ENCODE data around the gene TCEA3. TPM values are rescaled to one million over a fixed set of nuclear protein-coding genes. Genes with fewer than 3 reads are reported as not detected.

TCEA3 gene
- total and polyA plus RNA-seq, 3 experiments from 2014 or later, result 1.4 to 11.1 (median 1.7) TPM

DNA sequence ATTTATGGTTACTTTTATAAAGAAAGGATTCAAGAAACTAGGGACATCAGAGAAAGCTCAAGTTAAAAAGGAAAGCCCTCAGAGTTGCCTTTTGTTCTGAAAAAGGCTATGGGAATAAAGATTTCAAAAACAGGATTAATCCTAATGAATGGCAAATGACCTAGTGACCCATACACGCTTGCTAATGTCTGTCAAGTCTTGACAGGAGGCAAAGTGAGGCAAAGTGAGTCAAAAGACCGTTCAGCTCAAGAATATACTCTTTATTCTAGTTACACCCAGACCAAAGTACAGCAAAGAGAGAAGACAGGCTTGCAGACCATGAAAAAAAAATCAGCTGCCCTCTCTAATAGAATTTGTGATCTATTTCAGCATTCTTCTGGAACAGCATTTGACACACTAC is 58.4 kb downstream of the TCEA3 start:
- Histone ChIP-seq H3K36me3 (ENCODE audit: insufficient read depth, low read length) (peaks cover 12% of the 10 kb centered on the region), H3K4me1 (ENCODE audit: insufficient read depth, low read length) (peaks cover 25% of the 10 kb centered on the region), H3K27ac (ENCODE audit: low read depth, low read length) (no peak overlapping the region), H3K9me3 (ENCODE audit: low read length) (peaks cover 19% of the 10 kb centered on the region), H3K4me3 (ENCODE audit: low read length) (no peak overlapping the region), H3K27me3 (ENCODE audit: insufficient read depth, low read length, poor library complexity, severe bottlenecking) (no peaks in the 10 kb centered on the region)
- Mint-ChIP-seq H3K4me3 (peak overlapping the region in 6 of 7 donors; percentile 8 to 98 (median 60)), H3K27me3 (peaks cover 0 to 1% of the 10 kb centered on the region in 2 donors), H3K27ac (peak overlapping the region in 1 of 8 donors; percentile 91), H3K9me3 (peaks cover 14 to 31% (median 26%) of the 10 kb centered on the region in 5 donors), H3K4me1 (peaks cover 32 to 36% (median 36%) of the 10 kb centered on the region in 3 donors), H3K36me3 (peaks cover 17 to 52% (median 43%) of the 10 kb centered on the region in 3 donors)
- ChIA-PET CTCF (no interaction called here), POLR2A (interaction anchor here (0.6 to 1.2 kb wide), 2 partner anchors 19 to 22 kb away, joined by 5 to 8 read pairs; partner anchors contain the start of gene HNRNPR)
- DNase-seq, result no peak

DNA sequence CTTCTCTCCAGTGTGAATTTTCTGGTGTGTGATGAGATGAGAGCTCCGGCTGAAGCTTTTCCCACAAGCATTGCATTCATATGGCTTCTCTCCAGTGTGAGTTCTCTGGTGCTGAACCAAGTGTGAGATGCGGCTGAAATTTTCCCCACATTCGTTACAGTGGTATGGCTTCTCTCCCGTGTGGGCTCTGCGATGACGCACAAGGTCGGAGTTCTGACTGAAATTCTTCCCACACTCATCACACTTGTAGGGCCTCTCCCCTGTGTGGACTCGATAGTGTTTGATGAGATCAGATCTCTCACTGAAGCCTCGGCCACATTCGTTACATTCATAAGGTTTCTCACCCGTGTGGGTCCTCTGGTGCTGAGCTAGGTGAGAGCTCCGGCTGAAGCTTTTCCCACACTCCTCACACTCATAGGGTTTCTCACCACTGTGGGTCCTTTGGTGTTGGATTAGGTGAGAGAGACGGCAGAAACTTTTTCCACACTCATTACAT is 62.3 kb downstream of the TCEA3 start:
- Histone ChIP-seq H3K4me3 (ENCODE audit: low read length) (peak overlapping the region; percentile 1), H3K27me3 (ENCODE audit: insufficient read depth, low read length, poor library complexity, severe bottlenecking) (no peaks in the 10 kb centered on the region), H3K4me1 (ENCODE audit: insufficient read depth, low read length) (peaks cover 5% of the 10 kb centered on the region), H3K36me3 (ENCODE audit: insufficient read depth, low read length) (peaks cover 12% of the 10 kb centered on the region), H3K9me3 (ENCODE audit: low read length) (peaks cover 27% of the 10 kb centered on the region), H3K27ac (ENCODE audit: low read depth, low read length) (no peak overlapping the region)
- POLR2A ChIA-PET, result interaction anchor here (0.6 kb wide), 1 partner anchor 466 kb away, joined by 3 read pairs; no protein-coding TSS in a partner anchor
- DNase-seq, result no peak
- H3K9me3 Mint-ChIP-seq, result peaks cover 29 to 49% (median 46%) of the 10 kb centered on the region in 5 donors
- CTCF ChIA-PET, result interaction anchor here (1.1 to 1.4 kb wide), 2 partner anchors 14 to 18 kb away, joined by 3 read pairs; partner anchors contain the start of gene HNRNPR
- peaks cover 14 to 16% (median 15%) of the 10 kb centered on the region in 3 donors for H3K4me1 Mint-ChIP-seq
- H3K4me3 Mint-ChIP-seq, result peak overlapping the region in 1 of 7 donors; percentile 40
- H3K36me3 Mint-ChIP-seq, result peaks cover 30 to 77% (median 56%) of the 10 kb centered on the region in 3 donors
- no peaks in the 10 kb centered on the region for H3K27me3 Mint-ChIP-seq
- no peak overlapping the region for H3K27ac Mint-ChIP-seq

DNA sequence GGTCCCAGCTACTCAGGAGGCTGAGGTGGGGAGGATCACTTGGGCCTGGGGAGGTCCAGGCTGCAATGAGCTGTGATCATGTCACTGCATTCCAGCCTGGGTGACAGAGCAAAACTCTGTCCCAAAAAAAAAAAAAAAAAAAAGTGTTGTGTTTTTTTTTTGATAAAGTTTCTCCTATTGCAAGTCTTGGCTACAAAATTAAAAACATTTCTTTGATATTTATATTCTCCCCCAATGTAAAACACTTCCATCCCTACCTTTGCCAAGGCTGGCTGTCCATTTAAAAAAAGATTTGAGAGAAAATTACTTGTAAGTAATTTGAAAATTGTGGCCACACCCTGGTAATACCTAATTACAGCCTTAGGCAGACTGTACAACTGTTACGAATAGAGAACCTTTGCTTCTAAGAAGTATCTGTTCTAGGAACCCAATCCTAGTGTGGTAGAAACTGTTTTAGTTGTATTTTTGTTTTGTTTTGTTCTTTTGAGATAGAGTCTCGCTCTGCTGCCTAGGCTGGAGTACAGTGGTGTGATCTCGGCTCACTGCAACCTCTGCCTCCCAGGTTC is 66.2 kb downstream of the TCEA3 start:
- no peak overlapping the region for H3K27ac Mint-ChIP-seq
- peaks cover 3 to 5% (median 4%) of the 10 kb centered on the region in 3 donors for H3K4me1 Mint-ChIP-seq
- Histone ChIP-seq H3K27ac (ENCODE audit: low read depth, low read length) (no peak overlapping the region), H3K4me1 (ENCODE audit: insufficient read depth, low read length) (no peaks in the 10 kb centered on the region), H3K9me3 (ENCODE audit: low read length) (peaks cover 25% of the 10 kb centered on the region), H3K27me3 (ENCODE audit: insufficient read depth, low read length, poor library complexity, severe bottlenecking) (no peaks in the 10 kb centered on the region), H3K4me3 (ENCODE audit: low read length) (no peak overlapping the region), H3K36me3 (ENCODE audit: insufficient read depth, low read length) (peaks cover 12% of the 10 kb centered on the region)
- CTCF ChIA-PET, result no interaction called here
- no peak overlapping the region for H3K4me3 Mint-ChIP-seq
- DNase-seq, result no peak
- no peaks in the 10 kb centered on the region for H3K27me3 Mint-ChIP-seq
- peaks cover 27 to 55% (median 38%) of the 10 kb centered on the region in 3 donors for H3K36me3 Mint-ChIP-seq
- POLR2A ChIA-PET, result interaction anchor here (0.5 kb wide), 1 partner anchor 96 kb away, joined by 4 read pairs; no protein-coding TSS in a partner anchor
- peaks cover 29 to 45% (median 44%) of the 10 kb centered on the region in 5 donors for H3K9me3 Mint-ChIP-seq

DNA sequence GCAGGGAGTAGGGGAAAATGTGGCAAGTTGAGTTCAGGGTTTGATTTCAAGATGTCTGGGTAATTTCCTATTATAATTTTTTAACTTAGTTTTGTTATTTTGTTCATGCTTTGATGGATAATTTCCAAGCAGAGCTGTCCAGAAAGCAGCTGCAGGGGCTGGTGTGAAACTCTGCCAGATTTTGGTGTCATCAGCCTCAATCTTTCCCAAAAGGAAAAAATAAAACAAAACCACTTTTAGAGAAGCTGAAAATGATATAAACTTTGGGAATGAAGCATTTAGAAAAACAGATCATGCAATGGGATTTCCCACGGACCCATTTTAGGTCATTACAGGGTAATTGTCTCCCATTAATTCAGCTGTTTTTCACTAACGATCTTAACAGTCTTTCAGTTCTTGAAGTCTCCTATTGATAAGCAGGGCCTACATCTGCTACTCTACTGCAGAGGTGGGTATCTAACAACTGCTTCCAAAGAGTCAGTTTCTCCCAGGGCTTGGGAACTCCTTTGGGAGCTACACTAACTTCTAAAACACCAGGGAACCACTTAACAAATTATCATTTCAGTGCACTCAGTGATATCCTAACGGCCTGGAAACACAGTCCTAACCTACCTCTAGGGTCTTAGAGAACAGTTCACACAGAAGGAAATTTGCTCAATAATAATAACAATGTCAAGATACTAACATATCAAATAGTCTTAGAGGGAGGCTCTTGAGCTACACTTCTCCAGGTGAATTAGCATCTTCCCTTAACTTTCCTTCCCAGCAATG is 67.2 kb downstream of the TCEA3 start:
- ChIA-PET POLR2A (interaction anchor here (0.5 kb wide), 1 partner anchor 97 kb away, joined by 4 read pairs; no protein-coding TSS in a partner anchor), CTCF (no interaction called here)
- no peak overlapping the region for H3K27ac ChIP-seq (ENCODE audit: low read depth, low read length)
- H3K4me1 ChIP-seq (ENCODE audit: insufficient read depth, low read length), result no peaks in the 10 kb centered on the region
- peaks cover 22 to 34% (median 33%) of the 10 kb centered on the region in 5 donors for H3K9me3 Mint-ChIP-seq
- H3K27me3 ChIP-seq (ENCODE audit: insufficient read depth, low read length, poor library complexity, severe bottlenecking), result no peaks in the 10 kb centered on the region
- no peak for DNase-seq
- peaks cover 20 to 45% (median 30%) of the 10 kb centered on the region in 3 donors for H3K36me3 Mint-ChIP-seq
- no peak overlapping the region for H3K4me3 Mint-ChIP-seq
- no peak overlapping the region for H3K27ac Mint-ChIP-seq
- no peaks in the 10 kb centered on the region for H3K27me3 Mint-ChIP-seq
- peaks cover 5% of the 10 kb centered on the region for H3K36me3 ChIP-seq (ENCODE audit: insufficient read depth, low read length)
- H3K4me1 Mint-ChIP-seq, result peaks cover 3 to 5% (median 4%) of the 10 kb centered on the region in 3 donors
- peaks cover 18% of the 10 kb centered on the region for H3K9me3 ChIP-seq (ENCODE audit: low read length)
- H3K4me3 ChIP-seq (ENCODE audit: low read length), result no peak overlapping the region

DNA sequence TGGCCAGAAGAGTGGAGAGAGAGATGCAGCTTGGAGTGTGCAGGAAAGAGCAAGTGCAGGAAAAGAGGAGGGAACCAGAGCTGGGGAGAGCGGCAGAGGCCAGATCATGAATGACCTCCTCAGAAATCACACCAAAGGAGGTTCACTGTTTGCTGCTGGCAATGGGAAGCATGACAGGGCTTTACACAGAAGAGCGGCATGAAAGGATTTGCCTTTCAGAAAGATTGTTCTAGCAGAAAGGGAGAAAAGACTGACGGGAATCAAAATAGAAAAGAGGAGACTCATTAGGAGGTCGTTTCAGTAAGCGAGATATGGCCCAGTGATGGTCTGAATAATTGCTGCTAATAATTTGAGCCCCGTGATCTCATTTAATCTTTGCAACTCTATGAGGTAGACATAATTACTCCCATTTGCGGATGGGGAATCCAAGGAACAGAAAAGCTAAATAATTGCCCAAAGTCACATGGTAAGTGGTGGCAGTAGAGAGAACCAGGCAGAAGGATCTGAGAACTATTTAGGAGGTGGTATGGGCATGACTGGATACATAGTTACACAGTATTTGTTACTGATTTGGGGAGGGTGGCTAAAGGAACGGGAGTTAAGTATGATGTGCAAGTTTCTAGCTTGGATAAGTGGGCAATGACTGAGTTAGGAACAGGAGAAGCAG is 67.9 kb downstream of the TCEA3 start:
- no peak overlapping the region for H3K4me3 Mint-ChIP-seq
- POLR2A ChIA-PET, result no interaction called here
- no peak for DNase-seq
- Histone ChIP-seq H3K9me3 (ENCODE audit: low read length) (peaks cover 12% of the 10 kb centered on the region), H3K4me1 (ENCODE audit: insufficient read depth, low read length) (no peaks in the 10 kb centered on the region), H3K4me3 (ENCODE audit: low read length) (no peak overlapping the region), H3K36me3 (ENCODE audit: insufficient read depth, low read length) (no peaks in the 10 kb centered on the region), H3K27ac (ENCODE audit: low read depth, low read length) (no peak overlapping the region), H3K27me3 (ENCODE audit: insufficient read depth, low read length, poor library complexity, severe bottlenecking) (no peaks in the 10 kb centered on the region)
- no peaks in the 10 kb centered on the region for H3K27me3 Mint-ChIP-seq
- peaks cover 3 to 5% (median 4%) of the 10 kb centered on the region in 3 donors for H3K4me1 Mint-ChIP-seq
- peaks cover 20 to 27% (median 26%) of the 10 kb centered on the region in 5 donors for H3K9me3 Mint-ChIP-seq
- H3K36me3 Mint-ChIP-seq, result peaks cover 17 to 38% (median 23%) of the 10 kb centered on the region in 3 donors
- peak overlapping the region in 1 of 8 donors; percentile 61 for H3K27ac Mint-ChIP-seq
- CTCF ChIA-PET, result no interaction called here

DNA sequence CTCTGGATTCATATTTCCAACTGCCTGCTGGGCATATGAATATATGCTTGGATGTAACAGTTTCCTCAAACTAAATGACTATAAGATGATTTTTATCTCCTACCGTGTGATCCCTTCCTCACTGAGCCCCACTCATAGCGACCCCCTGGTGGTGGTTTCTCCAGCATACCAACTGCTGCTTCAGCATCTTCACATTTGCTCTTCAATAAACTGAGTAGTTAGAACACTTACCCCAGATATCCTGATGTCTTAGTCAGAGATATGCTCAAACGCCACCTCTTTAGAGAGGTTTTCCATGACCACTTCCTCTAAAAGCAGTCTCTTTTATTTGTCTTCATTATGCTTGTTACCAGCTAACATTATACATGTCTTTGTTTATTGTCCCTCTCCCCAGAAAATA is 70.3 kb downstream of the TCEA3 start:
- Mint-ChIP-seq H3K27me3 (no peaks in the 10 kb centered on the region), H3K4me1 (peaks cover 3 to 5% (median 4%) of the 10 kb centered on the region in 3 donors), H3K36me3 (peaks cover 2 to 15% (median 3%) of the 10 kb centered on the region in 3 donors), H3K9me3 (peaks cover 0 to 5% (median 3%) of the 10 kb centered on the region in 5 donors), H3K27ac (no peak overlapping the region), H3K4me3 (no peak overlapping the region)
- H3K4me3 ChIP-seq (ENCODE audit: low read length), result no peak overlapping the region
- ChIA-PET CTCF (interaction anchor here (1.8 kb wide), 1 partner anchor 9 kb away, joined by 4 read pairs; no protein-coding TSS in a partner anchor), POLR2A (interaction anchor here (0.7 kb wide), 1 partner anchor 16 kb away, joined by 3 read pairs; the partner anchor contains the start of gene ZNF436)
- no peak for DNase-seq
- no peaks in the 10 kb centered on the region for H3K27me3 ChIP-seq (ENCODE audit: insufficient read depth, low read length, poor library complexity, severe bottlenecking)
- no peaks in the 10 kb centered on the region for H3K4me1 ChIP-seq (ENCODE audit: insufficient read depth, low read length)
- H3K27ac ChIP-seq (ENCODE audit: low read depth, low read length), result no peak overlapping the region
- H3K36me3 ChIP-seq (ENCODE audit: insufficient read depth, low read length), result no peaks in the 10 kb centered on the region
- H3K9me3 ChIP-seq (ENCODE audit: low read length), result no peaks in the 10 kb centered on the region

DNA sequence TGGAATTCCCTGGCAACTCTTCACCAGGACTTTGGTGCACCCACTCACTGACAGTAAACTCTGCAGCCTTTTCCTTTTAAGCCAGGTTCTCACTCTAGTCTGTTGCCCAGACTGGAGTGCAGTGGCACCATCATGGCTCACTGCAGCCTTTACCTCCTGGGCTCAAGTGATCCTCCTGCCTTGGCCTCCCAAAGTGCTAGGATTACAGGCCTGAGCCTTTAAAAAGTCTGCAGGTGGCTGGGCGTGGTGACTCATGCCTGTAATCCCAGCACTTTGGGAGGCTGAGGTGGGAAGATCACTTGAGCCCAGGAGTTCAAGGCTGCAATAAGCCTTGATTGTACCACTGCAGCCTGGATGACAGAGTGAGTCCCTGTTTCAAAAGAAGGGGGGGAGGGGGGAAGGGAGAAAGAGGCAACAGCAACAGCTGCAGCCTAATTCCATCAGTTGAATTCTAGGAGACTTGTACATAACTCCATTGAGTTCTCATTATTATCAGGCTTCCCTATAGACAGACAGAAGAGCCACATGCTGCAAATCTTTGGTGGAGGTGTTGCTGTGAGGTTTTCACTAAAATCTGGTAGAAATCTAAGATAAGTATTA is 72.4 kb downstream of the TCEA3 start:
- CTCF ChIA-PET, result no interaction called here
- H3K27ac ChIP-seq (ENCODE audit: low read depth, low read length), result no peak overlapping the region

More for the DNA sequence above, 72.4 kb downstream of the TCEA3 start:
- no peaks in the 10 kb centered on the region for H3K4me1 ChIP-seq (ENCODE audit: insufficient read depth, low read length)
- peaks cover 3 to 5% (median 4%) of the 10 kb centered on the region in 3 donors for H3K4me1 Mint-ChIP-seq
- DNase-seq, result no peak
- POLR2A ChIA-PET, result no interaction called here
- H3K27ac Mint-ChIP-seq, result no peak overlapping the region
- H3K36me3 Mint-ChIP-seq, result peaks cover 0 to 3% (median 0%) of the 10 kb centered on the region in 3 donors
- no peaks in the 10 kb centered on the region for H3K27me3 Mint-ChIP-seq
- H3K9me3 ChIP-seq (ENCODE audit: low read length), result no peaks in the 10 kb centered on the region
- no peaks in the 10 kb centered on the region for H3K27me3 ChIP-seq (ENCODE audit: insufficient read depth, low read length, poor library complexity, severe bottlenecking)
- H3K9me3 Mint-ChIP-seq, result peaks cover 0 to 3% (median 0%) of the 10 kb centered on the region in 5 donors
- H3K36me3 ChIP-seq (ENCODE audit: insufficient read depth, low read length), result no peaks in the 10 kb centered on the region
- H3K4me3 ChIP-seq (ENCODE audit: low read length), result no peak overlapping the region
- no peak overlapping the region for H3K4me3 Mint-ChIP-seq

Measured in CD8-positive, alpha-beta memory T cell (primary cell).